Neural cell (in vitro differentiated cells): ENCODE measurements around the gene MDP1.

Experiments used
- CTCF ChIP-seq: fragments of 450-650 bp; IDR thresholded peaks from 2 replicates; pipeline ENCODE4 v1.5.1; 2014; ENCODE audit warnings: antibody characterized with exemption, mild to moderate bottlenecking, moderate library complexity; ENCODE audit not compliant: poor library complexity, severe bottlenecking
- EP300 ChIP-seq: fragments of 450-650 bp; conservative IDR thresholded peaks from 2 replicates; pipeline ENCODE4 v1.6.1; 2014; ENCODE audit warnings: antibody characterized with exemption, mild to moderate bottlenecking, moderate library complexity; ENCODE audit not compliant: poor library complexity, severe bottlenecking
- EZH2 ChIP-seq: fragments of 200-600, 300-800 bp; shearing (Covaris generic), sonication (generic); IDR thresholded peaks from 2 replicates; pipeline ENCODE4 v1.6.1; 2014; ENCODE audit warnings: antibody characterized with exemption, low read length, borderline replicate concordance, mild to moderate bottlenecking; ENCODE audit not compliant: insufficient read depth, poor library complexity, severe bottlenecking
- MXI1 ChIP-seq: fragments of 450-650 bp; conservative IDR thresholded peaks from 2 replicates; pipeline ENCODE4 v1.6.1; 2014; ENCODE audit warnings: antibody characterized with exemption, mild to moderate bottlenecking; ENCODE audit not compliant: poor library complexity, severe bottlenecking
- POLR2AphosphoS5 ChIP-seq: IDR thresholded peaks from 2 replicates; pipeline ENCODE4 v1.6.1; 2012
- RAD21 ChIP-seq: fragments of 450-650 bp; conservative IDR thresholded peaks from 2 replicates; pipeline ENCODE4 v1.6.1; 2014; ENCODE audit warnings: antibody characterized with exemption, mild to moderate bottlenecking, moderate library complexity
- REST ChIP-seq: IDR thresholded peaks from 2 replicates; pipeline ENCODE4 v1.6.1; 2012; ENCODE audit warnings: borderline replicate concordance
- SMC3 ChIP-seq: fragments of 450-650 bp; conservative IDR thresholded peaks from 2 replicates; pipeline ENCODE4 v1.6.1; 2014; ENCODE audit warnings: antibody characterized with exemption, mild to moderate bottlenecking, moderate library complexity; ENCODE audit not compliant: poor library complexity
- TAF1 ChIP-seq: IDR thresholded peaks from 2 replicates; pipeline ENCODE4 v1.6.1; 2012; ENCODE audit warnings: low read depth

- no peak for TF ChIP-seq CTCF
- TF ChIP-seq POLR2AphosphoS5 = no peak
- TF ChIP-seq EP300 = no peak
- no peak for TF ChIP-seq REST
- no peak for TF ChIP-seq EZH2
- no peak for TF ChIP-seq SMC3
- TF ChIP-seq MXI1 = no peak
- no peak for TF ChIP-seq RAD21
- no peak for TF ChIP-seq TAF1
Observed at GRCh38 chr14:24206260-24207103, 9.4 kb downstream of the MDP1 start.
